ENCODE measurements around the gene DLG2. TPM values are rescaled to one million over a fixed set of nuclear protein-coding genes. Genes with fewer than 3 reads are reported as not detected.

The DLG2 gene
- total and polyA plus RNA-seq, 4 donors: 0.30 to 5.5 (median 0.68) TPM

- H3K4me1 ChIP-seq (ENCODE audit: control insufficient read depth in 4 of 4, insufficient read depth in 4 of 4, low read length in 3 of 4): no peaks in the 10 kb centered on the region
- WGBS: 93% methylated on average over 2 of the region's 2 CpGs
- no peaks in the 10 kb centered on the region for H3K27me3 ChIP-seq (ENCODE audit: control insufficient read depth in 4 of 4, insufficient read depth in 4 of 4, low read length in 3 of 4)
- TF ChIP-seq FOXA1 (IDR thresholded peaks at IDR 0.05): no peak
- no peak for TF ChIP-seq HNF4G (IDR thresholded peaks at IDR 0.05)
- TF ChIP-seq RAD21 (IDR thresholded peaks at IDR 0.05): no peak
- no peak for TF ChIP-seq FOXA2 (IDR thresholded peaks at IDR 0.05)
- no peak for TF ChIP-seq RXRA (IDR thresholded peaks at IDR 0.05)
- no peak for TF ChIP-seq NR2F2 (IDR thresholded peaks at IDR 0.05)
- TF ChIP-seq TAF1 (conservative IDR thresholded peaks at IDR 0.05): no peak
- no peak for TF ChIP-seq MAX (IDR thresholded peaks at IDR 0.05)
- TF ChIP-seq GABPA (IDR thresholded peaks at IDR 0.05 in 1 of 2, conservative IDR thresholded peaks at IDR 0.05 in 1 of 2): no peak
- TF ChIP-seq SP1 (IDR thresholded peaks at IDR 0.05): no peak
- TF ChIP-seq, protein P1, sequence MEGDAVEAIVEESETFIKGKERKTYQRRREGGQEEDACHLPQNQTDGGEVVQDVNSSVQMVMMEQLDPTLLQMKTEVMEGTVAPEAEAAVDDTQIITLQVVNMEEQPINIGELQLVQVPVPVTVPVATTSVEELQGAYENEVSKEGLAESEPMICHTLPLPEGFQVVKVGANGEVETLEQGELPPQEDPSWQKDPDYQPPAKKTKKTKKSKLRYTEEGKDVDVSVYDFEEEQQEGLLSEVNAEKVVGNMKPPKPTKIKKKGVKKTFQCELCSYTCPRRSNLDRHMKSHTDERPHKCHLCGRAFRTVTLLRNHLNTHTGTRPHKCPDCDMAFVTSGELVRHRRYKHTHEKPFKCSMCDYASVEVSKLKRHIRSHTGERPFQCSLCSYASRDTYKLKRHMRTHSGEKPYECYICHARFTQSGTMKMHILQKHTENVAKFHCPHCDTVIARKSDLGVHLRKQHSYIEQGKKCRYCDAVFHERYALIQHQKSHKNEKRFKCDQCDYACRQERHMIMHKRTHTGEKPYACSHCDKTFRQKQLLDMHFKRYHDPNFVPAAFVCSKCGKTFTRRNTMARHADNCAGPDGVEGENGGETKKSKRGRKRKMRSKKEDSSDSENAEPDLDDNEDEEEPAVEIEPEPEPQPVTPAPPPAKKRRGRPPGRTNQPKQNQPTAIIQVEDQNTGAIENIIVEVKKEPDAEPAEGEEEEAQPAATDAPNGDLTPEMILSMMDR (IDR thresholded peaks at IDR 0.05; ENCODE audit: low read depth, low read length, missing input control): no peak
- TF ChIP-seq, protein P2, sequence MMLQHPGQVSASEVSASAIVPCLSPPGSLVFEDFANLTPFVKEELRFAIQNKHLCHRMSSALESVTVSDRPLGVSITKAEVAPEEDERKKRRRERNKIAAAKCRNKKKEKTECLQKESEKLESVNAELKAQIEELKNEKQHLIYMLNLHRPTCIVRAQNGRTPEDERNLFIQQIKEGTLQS (IDR thresholded peaks at IDR 0.05): no peak
- no peak for TF ChIP-seq HNF4A (conservative IDR thresholded peaks at IDR 0.05)
- TF ChIP-seq YY1 (IDR thresholded peaks at IDR 0.05): no peak
- TF ChIP-seq EGR1 (IDR thresholded peaks at IDR 0.05; ENCODE audit: low read depth in 2 of 2): no peak
- no peak for TF ChIP-seq JUND (IDR thresholded peaks at IDR 0.05)
- TF ChIP-seq, protein P3, sequence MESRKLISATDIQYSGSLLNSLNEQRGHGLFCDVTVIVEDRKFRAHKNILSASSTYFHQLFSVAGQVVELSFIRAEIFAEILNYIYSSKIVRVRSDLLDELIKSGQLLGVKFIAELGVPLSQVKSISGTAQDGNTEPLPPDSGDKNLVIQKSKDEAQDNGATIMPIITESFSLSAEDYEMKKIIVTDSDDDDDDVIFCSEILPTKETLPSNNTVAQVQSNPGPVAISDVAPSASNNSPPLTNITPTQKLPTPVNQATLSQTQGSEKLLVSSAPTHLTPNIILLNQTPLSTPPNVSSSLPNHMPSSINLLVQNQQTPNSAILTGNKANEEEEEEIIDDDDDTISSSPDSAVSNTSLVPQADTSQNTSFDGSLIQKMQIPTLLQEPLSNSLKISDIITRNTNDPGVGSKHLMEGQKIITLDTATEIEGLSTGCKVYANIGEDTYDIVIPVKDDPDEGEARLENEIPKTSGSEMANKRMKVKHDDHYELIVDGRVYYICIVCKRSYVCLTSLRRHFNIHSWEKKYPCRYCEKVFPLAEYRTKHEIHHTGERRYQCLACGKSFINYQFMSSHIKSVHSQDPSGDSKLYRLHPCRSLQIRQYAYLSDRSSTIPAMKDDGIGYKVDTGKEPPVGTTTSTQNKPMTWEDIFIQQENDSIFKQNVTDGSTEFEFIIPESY (IDR thresholded peaks at IDR 0.05): no peak
- TF ChIP-seq REST (IDR thresholded peaks at IDR 0.05): no peak
- no peak overlapping the region for H3K4me3 ChIP-seq (ENCODE audit: low read depth in 1 of 3, low read length in 3 of 3)
- H3K36me3 ChIP-seq (ENCODE audit: control insufficient read depth in 4 of 4, insufficient read depth in 3 of 4, low read depth in 1 of 4, low read length in 3 of 4): no peaks in the 10 kb centered on the region
- no peak overlapping the region for H3K27ac ChIP-seq (ENCODE audit: low read depth in 1 of 2, low read length in 2 of 2)
- DNase-seq (ENCODE audit: low spot score): no peak
- no peak overlapping the region for H3K9ac ChIP-seq (ENCODE audit: low read depth in 1 of 2, low read length in 2 of 2)
- H3K9me3 ChIP-seq (ENCODE audit: control insufficient read depth in 4 of 4, low read length in 3 of 4): no peaks in the 10 kb centered on the region
Measured at GRCh38 chr11:84383576-84383975, 1243.6 kb downstream of the DLG2 start.
